A204.1 (cell line): ENCODE measurements around the gene A4GNT.

Source experiments
- FAIRE-seq: peaks from 2 replicates; lab custom pipeline; 2012; peaks lifted over from hg19 to GRCh38; lab: Jason Lieb, UNC

Gene A4GNT

DNA sequence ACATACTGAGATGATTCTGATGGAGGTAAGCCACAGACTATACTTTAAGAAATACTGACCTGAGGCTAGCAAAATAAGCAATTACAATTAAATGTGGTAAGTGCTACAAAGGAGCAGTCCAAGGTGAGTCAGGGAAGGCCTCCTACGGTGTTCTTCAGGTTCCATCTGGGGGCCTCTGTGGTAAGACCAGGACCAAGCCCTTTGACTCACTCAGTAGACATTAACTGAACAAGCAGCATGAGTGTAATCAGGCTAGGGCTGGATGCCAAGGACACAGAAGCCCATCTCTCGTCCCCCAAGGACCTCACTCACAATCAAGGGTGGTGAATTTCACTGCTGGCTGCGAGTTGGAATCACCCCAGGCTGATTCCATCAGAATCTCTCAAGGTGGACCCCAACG, 54.1 kb downstream of the A4GNT start:
- no peak for FAIRE-seq
